OCI-LY1 (cell line): ENCODE measurements around the gene PLSCR2.

Experiments
- H2AFZ ChIP-seq: fragments of 200-600 bp; sonication (generic), shearing (Covaris generic); 2 replicates; pipeline ENCODE4 v1.6.0; 2014; ENCODE audit warnings: antibody characterized with exemption, mild to moderate bottlenecking, low read length
- H3F3A ChIP-seq: fragments of 200-600 bp; sonication (generic), shearing (Covaris generic); 2 replicates; pipeline ENCODE4 v1.6.0; 2014; ENCODE audit warnings: mild to moderate bottlenecking, antibody characterized with exemption, low read length, moderate library complexity; ENCODE audit not compliant: insufficient read depth
- H3K27ac ChIP-seq: fragments of 200-600 bp; sonication (generic); 2 replicates; pipeline ENCODE4 v1.5.1; 2014; ENCODE audit warnings: low read length, mixed run types, mild to moderate bottlenecking, low read depth; ENCODE audit not compliant: poor library complexity, severe bottlenecking
- H3K27me3 ChIP-seq: fragments of 200-600 bp; sonication (generic); 2 replicates; pipeline ENCODE4 v1.6.0; 2014; ENCODE audit warnings: antibody characterized with exemption, mild to moderate bottlenecking, low read length, moderate library complexity; ENCODE audit not compliant: insufficient read depth
- H3K36me3 ChIP-seq: fragments of 200-600 bp; sonication (generic); 2 replicates; pipeline ENCODE4 v1.6.1; 2014; ENCODE audit warnings: mild to moderate bottlenecking, antibody characterized with exemption, low read length, moderate library complexity, mixed read lengths; ENCODE audit not compliant: insufficient read depth
- H3K4me1 ChIP-seq: fragments of 200-600 bp; sonication (generic); 2 replicates; pipeline ENCODE4 v1.5.1; 2014; ENCODE audit warnings: mild to moderate bottlenecking, low read length, moderate library complexity; ENCODE audit not compliant: insufficient read depth, severe bottlenecking
- H3K4me2 ChIP-seq: fragments of 200-600 bp; sonication (generic), shearing (Covaris generic); 2 replicates; pipeline ENCODE4 v1.6.1; 2014; ENCODE audit warnings: low read length
- H3K4me3 ChIP-seq: fragments of 200-600 bp; sonication (generic); 2 replicates; pipeline ENCODE4 v1.5.1; 2014; ENCODE audit warnings: low read length, low read depth, mild to moderate bottlenecking, mixed read lengths; ENCODE audit not compliant: poor library complexity, severe bottlenecking
- H3K79me2 ChIP-seq: fragments of 200-600 bp; shearing (Covaris generic); 2 replicates; pipeline ENCODE4 v1.6.1; 2016; ENCODE audit warnings: mixed run types, low read length, mixed read lengths; ENCODE audit not compliant: insufficient read depth
- H3K9ac ChIP-seq: fragments of 200-600 bp; sonication (generic), shearing (Covaris generic); 2 replicates; pipeline ENCODE4 v1.6.1; 2014; ENCODE audit warnings: mild to moderate bottlenecking, low read length, mixed read lengths
- H3K9me2 ChIP-seq: fragments of 200-600 bp; sonication (generic), shearing (Covaris generic); 2 replicates; pipeline ENCODE4 v1.6.1; 2014; ENCODE audit warnings: low read depth, mild to moderate bottlenecking, low read length, mixed read lengths
- H3K9me3 ChIP-seq: fragments of 200-600 bp; shearing (Covaris generic); 2 replicates; pipeline ENCODE4 v1.6.1; 2014; ENCODE audit warnings: low read length, mixed read lengths
- H4K20me1 ChIP-seq: fragments of 200-600 bp; sonication (generic), shearing (Covaris generic); 2 replicates; pipeline ENCODE4 v1.6.0; 2016; ENCODE audit warnings: mild to moderate bottlenecking, low read length; ENCODE audit not compliant: insufficient read depth
- CTCF ChIP-seq: fragments of 200-600 bp; sonication (generic), shearing (Covaris generic); IDR thresholded peaks from 2 replicates; pipeline ENCODE4 v1.5.1; 2017; ENCODE audit warnings: mild to moderate bottlenecking, antibody characterized with exemption, low read length, moderate library complexity, mixed read lengths
- EZH2 ChIP-seq: fragments of 200-600 bp; sonication (generic), shearing (Covaris generic); IDR thresholded peaks from 2 replicates; pipeline ENCODE4 v1.8.0; 2017; ENCODE audit warnings: borderline replicate concordance, mixed run types, mild to moderate bottlenecking, antibody characterized with exemption, low read length, moderate library complexity, mixed read lengths

The PLSCR2 gene

GRCh38 chr3:146387566-146387965 lies 81.8 kb downstream of the PLSCR2 start:
- Histone ChIP-seq H3K9me3 (no peaks in the 10 kb centered on the region), H3F3A (no peaks in the 10 kb centered on the region), H4K20me1 (no peaks in the 10 kb centered on the region), H3K27me3 (no peaks in the 10 kb centered on the region), H3K4me3 (no peak overlapping the region), H3K79me2 (no peaks in the 10 kb centered on the region), H3K36me3 (no peaks in the 10 kb centered on the region), H2AFZ (no peak overlapping the region), H3K27ac (no peak overlapping the region), H3K4me1 (no peaks in the 10 kb centered on the region), H3K9me2 (no peaks in the 10 kb centered on the region), H3K9ac (no peak overlapping the region), H3K4me2 (no peak overlapping the region)
- TF ChIP-seq CTCF (no peak), EZH2 (no peak)

GRCh38 chr3:146386936-146387335 lies 82.4 kb downstream of the PLSCR2 start:
- Histone ChIP-seq H3K36me3 (no peaks in the 10 kb centered on the region), H3K4me1 (no peaks in the 10 kb centered on the region), H3K27me3 (no peaks in the 10 kb centered on the region), H3K4me2 (no peak overlapping the region), H3K4me3 (no peak overlapping the region), H3K9me3 (no peaks in the 10 kb centered on the region), H3K9me2 (no peaks in the 10 kb centered on the region), H4K20me1 (no peaks in the 10 kb centered on the region), H3K79me2 (no peaks in the 10 kb centered on the region), H3K9ac (no peak overlapping the region), H3K27ac (no peak overlapping the region), H2AFZ (no peak overlapping the region), H3F3A (no peaks in the 10 kb centered on the region)
- no peak for TF ChIP-seq CTCF
- no peak for TF ChIP-seq EZH2

- no peaks in the 10 kb centered on the region for H3K27me3 ChIP-seq
- H4K20me1 ChIP-seq: no peaks in the 10 kb centered on the region
- no peak overlapping the region for H3K9ac ChIP-seq
- no peaks in the 10 kb centered on the region for H3K36me3 ChIP-seq
- TF ChIP-seq CTCF (no peak), EZH2 (no peak)
- H3K4me1 ChIP-seq: no peaks in the 10 kb centered on the region
- no peak overlapping the region for H3K4me3 ChIP-seq
- H3K4me2 ChIP-seq: no peak overlapping the region
- no peaks in the 10 kb centered on the region for H3F3A ChIP-seq
- H2AFZ ChIP-seq: no peak overlapping the region
- H3K27ac ChIP-seq: no peak overlapping the region
- H3K79me2 ChIP-seq: no peaks in the 10 kb centered on the region
- no peaks in the 10 kb centered on the region for H3K9me3 ChIP-seq
- no peaks in the 10 kb centered on the region for H3K9me2 ChIP-seq
Observed at GRCh38 chr3:146384786-146385185, 84.6 kb downstream of the PLSCR2 start.
